Hepatocyte (in vitro differentiated cells): ENCODE data around the gene YIF1B. TPM values are rescaled to one million over a fixed set of nuclear protein-coding genes. Genes with fewer than 3 reads are reported as not detected.

ENCODE experiments used
- DNase-seq: peaks from one replicate; pipeline ENCODE4 v3.0.0-alpha.2; 2016; ENCODE audit warnings: low spot score
- H2AFZ ChIP-seq: fragments of 200-600 bp; sonication (generic); 2 replicates; pipeline ENCODE4 v1.6.0; 2016; ENCODE audit warnings: antibody characterized with exemption, mild to moderate bottlenecking
- H3K27ac ChIP-seq: fragments of 200-600 bp; sonication (generic); 2 replicates; pipeline ENCODE4 v1.5.1; 2016; ENCODE audit warnings: mild to moderate bottlenecking
- H3K27me3 ChIP-seq: fragments of 200-600 bp; sonication (generic); 2 replicates; pipeline ENCODE4 v1.6.1; 2016
- H3K36me3 ChIP-seq: fragments of 200-600 bp; sonication (generic); replicated peaks from 2 replicates; pipeline ENCODE4 v1.5.1; 2016; ENCODE audit warnings: low read depth; ENCODE audit not compliant: insufficient read depth
- H3K4me1 ChIP-seq: fragments of 200-600 bp; sonication (generic); 2 replicates; pipeline ENCODE4 v1.5.1; 2016; ENCODE audit warnings: mild to moderate bottlenecking, moderate library complexity; ENCODE audit not compliant: insufficient read depth
- H3K4me2 ChIP-seq: fragments of 200-600 bp; sonication (generic); 2 replicates; pipeline ENCODE4 v1.6.0; 2016
- H3K4me3 ChIP-seq: fragments of 200-600 bp; sonication (generic); 2 replicates; pipeline ENCODE4 v1.5.1; 2016; ENCODE audit warnings: mild to moderate bottlenecking
- H3K79me2 ChIP-seq: fragments of 200-600 bp; sonication (generic); 2 replicates; pipeline ENCODE4 v1.6.0; 2017; ENCODE audit warnings: mild to moderate bottlenecking
- H3K9me2 ChIP-seq: fragments of 200-600 bp; sonication (generic); replicated peaks from 2 replicates; pipeline ENCODE4 v1.6.0; 2017; ENCODE audit warnings: mild to moderate bottlenecking; ENCODE audit not compliant: insufficient read depth
- H3K9me3 ChIP-seq: fragments of 200-600 bp; sonication (generic); 2 replicates; pipeline ENCODE4 v1.5.1; 2016; ENCODE audit warnings: low read depth, mild to moderate bottlenecking
- H4K20me1 ChIP-seq: fragments of 200-600 bp; sonication (generic); 2 replicates; pipeline ENCODE4 v1.6.0; 2016; ENCODE audit warnings: mild to moderate bottlenecking; ENCODE audit not compliant: insufficient read depth, poor library complexity, severe bottlenecking
- EZH2 ChIP-seq: fragments of 200-600 bp; sonication (generic); IDR thresholded peaks from 2 replicates; pipeline ENCODE4 v1.6.1; 2016; ENCODE audit warnings: antibody characterized with exemption, mild to moderate bottlenecking, borderline replicate concordance
- EZH2phosphoT487 ChIP-seq: fragments of 200-600 bp; sonication (generic); IDR thresholded peaks from one replicate; pipeline ENCODE4 v1.6.1; 2018; ENCODE audit warnings: antibody characterized with exemption, mild to moderate bottlenecking, low read depth, moderate library complexity; ENCODE audit not compliant: unreplicated experiment, severe bottlenecking
- WGBS: methylation state at CpG from one replicate; pipeline ENCODE4 v1.1.6; 2016; ENCODE audit warnings: low lambda C conversion rate; ENCODE audit errors: missing lambda C conversion rate; 5-methylcytosine and 5-hydroxymethylcytosine counted together
- polyA plus RNA-seq: library from polyadenylated mRNA; unstranded; fragments of >200 nt; fragmentation: Nextera tagmentation; extraction: Ambion mirVana; gene quantifications from 2 replicates; pipeline ENCODE4 v1.2.1, GENCODE V29; 2016
- total RNA-seq: library from RNA; depleted of rRNA; stranded (reverse); fragments of >200 nt; gene quantifications from 2 replicates; pipeline ENCODE4 v1.2.3, GENCODE V29; 2014
- TF ChIP-seq, protein P1 (sequence below): fragments of 200-600 bp; sonication (generic); IDR thresholded peaks from 2 replicates; pipeline ENCODE4 v1.5.1; 2016; ENCODE audit warnings: antibody characterized with exemption, mild to moderate bottlenecking; ENCODE audit not compliant: poor library complexity

The YIF1B gene
- total and polyA plus RNA-seq, 2 experiments from 2014 or later: 50.0 to 105 TPM

GRCh38 chr19:38361633-38362075 is 45.9 kb upstream of the YIF1B start:
- peaks cover 8% of the 10 kb centered on the region for H3K4me1 ChIP-seq
- peak; percentile 91 for DNase-seq
- peak overlapping the region; percentile 58 for H2AFZ ChIP-seq
- H3K27me3 ChIP-seq: peaks cover 31% of the 10 kb centered on the region
- no peak overlapping the region for H3K27ac ChIP-seq
- H4K20me1 ChIP-seq: no peaks in the 10 kb centered on the region
- TF ChIP-seq EZH2phosphoT487 (no peak), EZH2 (no peak)
- TF ChIP-seq, protein P1, sequence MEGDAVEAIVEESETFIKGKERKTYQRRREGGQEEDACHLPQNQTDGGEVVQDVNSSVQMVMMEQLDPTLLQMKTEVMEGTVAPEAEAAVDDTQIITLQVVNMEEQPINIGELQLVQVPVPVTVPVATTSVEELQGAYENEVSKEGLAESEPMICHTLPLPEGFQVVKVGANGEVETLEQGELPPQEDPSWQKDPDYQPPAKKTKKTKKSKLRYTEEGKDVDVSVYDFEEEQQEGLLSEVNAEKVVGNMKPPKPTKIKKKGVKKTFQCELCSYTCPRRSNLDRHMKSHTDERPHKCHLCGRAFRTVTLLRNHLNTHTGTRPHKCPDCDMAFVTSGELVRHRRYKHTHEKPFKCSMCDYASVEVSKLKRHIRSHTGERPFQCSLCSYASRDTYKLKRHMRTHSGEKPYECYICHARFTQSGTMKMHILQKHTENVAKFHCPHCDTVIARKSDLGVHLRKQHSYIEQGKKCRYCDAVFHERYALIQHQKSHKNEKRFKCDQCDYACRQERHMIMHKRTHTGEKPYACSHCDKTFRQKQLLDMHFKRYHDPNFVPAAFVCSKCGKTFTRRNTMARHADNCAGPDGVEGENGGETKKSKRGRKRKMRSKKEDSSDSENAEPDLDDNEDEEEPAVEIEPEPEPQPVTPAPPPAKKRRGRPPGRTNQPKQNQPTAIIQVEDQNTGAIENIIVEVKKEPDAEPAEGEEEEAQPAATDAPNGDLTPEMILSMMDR: no peak
- H3K9me2 ChIP-seq: no peaks in the 10 kb centered on the region
- H3K4me2 ChIP-seq: peak overlapping the region; percentile 100
- 0% methylated on average over 28 of the region's 37 CpGs for WGBS
- no peaks in the 10 kb centered on the region for H3K9me3 ChIP-seq
- H3K79me2 ChIP-seq: no peaks in the 10 kb centered on the region
- H3K36me3 ChIP-seq: no peaks in the 10 kb centered on the region
- H3K4me3 ChIP-seq: peak overlapping the region; percentile 37

DNA sequence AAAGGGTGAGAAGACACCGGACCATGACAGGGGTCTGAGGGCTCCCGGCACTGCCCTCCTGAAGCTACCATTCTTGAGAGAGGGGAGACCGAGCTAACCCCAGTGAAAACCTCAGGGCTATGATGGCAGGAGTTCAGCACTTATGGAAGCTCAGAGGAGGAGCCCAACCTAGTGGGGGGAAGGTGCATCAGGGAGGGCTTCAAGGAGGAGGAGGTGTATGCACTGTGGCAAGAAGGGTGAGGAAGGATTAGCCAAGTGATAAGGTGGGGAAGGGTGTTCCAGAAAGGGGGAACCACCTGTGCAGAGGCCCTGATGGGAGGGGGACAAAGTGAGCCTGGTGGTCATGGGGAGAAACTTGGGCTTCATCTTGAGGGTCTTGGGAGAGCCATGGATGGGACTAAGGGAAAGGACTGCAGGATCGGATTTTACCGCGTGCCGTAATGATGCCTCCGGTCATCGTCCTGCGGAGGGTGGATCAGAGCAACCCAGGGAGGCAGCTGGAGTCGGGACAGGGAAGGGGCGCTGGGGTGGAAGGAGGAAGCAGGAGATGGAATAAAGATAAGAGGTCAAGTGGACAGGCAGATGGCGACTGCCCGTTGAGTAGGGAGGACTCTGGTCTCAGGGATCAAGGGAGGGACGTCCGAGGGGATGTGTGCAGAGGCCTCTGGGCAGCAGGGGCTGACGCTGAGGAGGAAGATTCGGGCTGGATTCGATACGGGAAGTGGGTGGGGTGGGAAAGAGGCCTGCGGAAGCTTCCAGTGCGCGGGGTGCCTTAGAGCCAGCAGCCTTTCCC is 45.3 kb upstream of the YIF1B start:
- DNase-seq: no peak
- Histone ChIP-seq H4K20me1 (no peaks in the 10 kb centered on the region), H3K4me2 (peak overlapping the region; percentile 100), H2AFZ (peak overlapping the region; percentile 58), H3K9me3 (no peaks in the 10 kb centered on the region), H3K79me2 (no peaks in the 10 kb centered on the region), H3K27ac (no peak overlapping the region), H3K4me1 (peaks cover 8% of the 10 kb centered on the region), H3K36me3 (no peaks in the 10 kb centered on the region), H3K27me3 (peaks cover 31% of the 10 kb centered on the region), H3K4me3 (peak overlapping the region; percentile 37), H3K9me2 (no peaks in the 10 kb centered on the region)
- TF ChIP-seq EZH2: no peak
- TF ChIP-seq EZH2phosphoT487: no peak
- TF ChIP-seq, protein P1: no peak
- 40% methylated on average over 23 of the region's 23 CpGs for WGBS

GRCh38 chr19:38360351-38360750 is 44.6 kb upstream of the YIF1B start:
- no peaks in the 10 kb centered on the region for H3K36me3 ChIP-seq
- no peak overlapping the region for H3K4me2 ChIP-seq
- H3K9me2 ChIP-seq: no peaks in the 10 kb centered on the region
- peaks cover 8% of the 10 kb centered on the region for H3K4me1 ChIP-seq
- no peaks in the 10 kb centered on the region for H3K79me2 ChIP-seq
- WGBS: 94% methylated on average over 9 of the region's 9 CpGs
- no peak overlapping the region for H3K4me3 ChIP-seq
- H3K27ac ChIP-seq: no peak overlapping the region
- no peaks in the 10 kb centered on the region for H3K9me3 ChIP-seq
- peaks cover 31% of the 10 kb centered on the region for H3K27me3 ChIP-seq
- no peaks in the 10 kb centered on the region for H4K20me1 ChIP-seq
- H2AFZ ChIP-seq: no peak overlapping the region
- DNase-seq: no peak
- TF ChIP-seq EZH2 (no peak), EZH2phosphoT487 (no peak)
- TF ChIP-seq, protein P1: no peak
